Adrenal gland (tissue), 12 donors: ENCODE measurements around the gene LRRC4C. TPM values are rescaled to one million over a fixed set of nuclear protein-coding genes. Genes with fewer than 3 reads are reported as not detected.

Source experiments
- DNase-seq, 7 donors: peaks; one replicate each; pipeline ENCODE4 v3.0.0-alpha.2; 2019 to 2020
- H3K27ac ChIP-seq, 5 donors: fragments of 200-600 bp; sonication (generic) in 4 of 5; 1 replicate in 3 of 5; 2 replicates in 2 of 5; pipeline versions ENCODE4 v1.5.1 to v1.8.0; 2016 to 2020; ENCODE audit warnings: mild to moderate bottlenecking in 1 of 5
- H3K27me3 ChIP-seq: fragments of 200-600 bp; 2 replicates; pipeline ENCODE4 v1.8.0; 2021
- H3K36me3 ChIP-seq, 2 donors: fragments of 200-600 bp; replicated peaks in 1 of 2; 1 replicate in 1 of 2; 2 replicates in 1 of 2; pipeline versions ENCODE4 v1.5.1 to v1.8.0; 2018 to 2022
- H3K4me1 ChIP-seq, 2 donors: fragments of 200-600 bp; replicated peaks in 1 of 2; 1 replicate in 1 of 2; 2 replicates in 1 of 2; pipeline versions ENCODE4 v1.5.1 to v1.8.0; 2018 to 2021
- H3K4me3 ChIP-seq, 4 donors: fragments of 200-600 bp; sonication (generic) in 3 of 4; one replicate each; pipeline ENCODE4 v1.5.1; 2016 to 2018
- H3K9me3 ChIP-seq, 3 donors: fragments of 200-600 bp; sonication (generic) in 1 of 3; replicated peaks in 1 of 3; 1 replicate in 2 of 3; 2 replicates in 1 of 3; pipeline versions ENCODE4 v1.5.1 to v1.8.0; 2016 to 2021
- POLR2A ChIP-seq, 2 donors: fragments of 450-650 bp; IDR thresholded peaks; one replicate each; pipeline ENCODE4 v1.6.1; 2017; ENCODE audit warnings: antibody characterized with exemption in 2 of 2, mild to moderate bottlenecking in 2 of 2, moderate library complexity in 1 of 2
- WGBS, 4 donors: extraction: QIAGEN DNeasy Blood & Tissue Kit in 2 of 4; methylation state at CpG; one replicate each; pipeline versions ENCODE4 v1.1.5 to v1.1.7; 2013 to 2017; 5-methylcytosine and 5-hydroxymethylcytosine counted together
- intact Hi-C, 2 donors: fragments of 100-400 bp; cut with DNase I; formaldehyde crosslinking; loops; one replicate each; pipeline versions ENCODE4 v1.14.1 to v1.15.0; 2022 to 2023
- polyA plus RNA-seq, 3 donors: library from polyadenylated mRNA; stranded (reverse); fragments of 200-250 nt in 2 of 3; fragments of 350-450 nt in 1 of 3; fragmentation: Illumina TruSeq in 1 of 3; extraction: RNeasy Lipid Tissue Mini Kit (QIAGEN cat#74804) in 1 of 3; gene quantifications; one replicate each; pipeline ENCODE4 v1.2.3, GENCODE V29; 2013 to 2014
- total RNA-seq, 9 donors: library from RNA; depleted of rRNA in 4 of 9; stranded (reverse); fragments of >200 nt in 4 of 9; fragments of 120-200 nt in 1 of 9; fragmentation: NEBNext Ultra II Directional in 1 of 9; extraction: Animal tissue kit (Norgen Biotek cat#: 25700) in 1 of 9; gene quantifications; one replicate each; pipeline versions ENCODE4 v1.1.0 to v1.2.4, GENCODE V29; 2013 to 2023
- TF ChIP-seq, protein P1 (sequence below), 6 experiments: fragments of 450-650 bp in 4 of 6; fragments of 200-600 bp in 2 of 6; sonication (generic) in 1 of 6; IDR thresholded peaks; 1 replicate in 5 of 6; 2 replicates in 1 of 6; pipeline versions ENCODE4 v1.5.1 to v1.8.0; 2016 to 2021; ENCODE audit warnings: antibody characterized with exemption in 6 of 6, mild to moderate bottlenecking in 2 of 6, moderate library complexity in 1 of 6
- donor health status: healthy with polysubstance abuse.
- donor health status: Bipolar disorder and iron deficiency.
- donor health status: DM: yes; HTN: yes; CAD: no.
- donor health status: DM: no; HTN: no; CAD: no.
- donor health status: DM: no; HTN: no; CAD: no.
- donor health status: DM: yes; HTN: yes; CAD: no.

Gene LRRC4C
- total and polyA plus RNA-seq, 12 donors: 1.0 to 10.6 (median 5.5) TPM

DNA sequence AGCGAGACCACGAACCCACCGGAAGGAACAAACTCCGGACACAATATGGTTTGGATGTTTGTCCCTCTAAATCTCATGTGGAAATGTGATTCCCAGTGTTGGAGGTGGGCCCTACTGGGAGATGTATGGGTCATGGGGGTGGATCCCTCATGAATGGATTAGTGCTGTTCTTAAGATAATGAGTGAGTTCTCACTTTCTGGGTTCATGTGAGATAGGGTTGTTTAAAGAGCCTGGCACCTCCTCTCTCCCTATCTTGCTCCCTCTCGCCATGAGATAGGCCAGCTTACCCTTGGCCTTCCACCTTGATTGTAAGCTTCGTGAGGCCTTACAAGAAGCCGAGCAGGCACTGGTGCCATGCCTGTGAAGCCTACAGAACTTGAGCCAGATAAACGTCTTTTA lies 184.6 kb downstream of the LRRC4C start:
- 85 to 93% (median 90%) methylated on average over 8 of the region's 8 CpGs for WGBS, 4 donors
- intact Hi-C loops: no loop called here
- H3K27ac ChIP-seq: no peak overlapping the region

DNA sequence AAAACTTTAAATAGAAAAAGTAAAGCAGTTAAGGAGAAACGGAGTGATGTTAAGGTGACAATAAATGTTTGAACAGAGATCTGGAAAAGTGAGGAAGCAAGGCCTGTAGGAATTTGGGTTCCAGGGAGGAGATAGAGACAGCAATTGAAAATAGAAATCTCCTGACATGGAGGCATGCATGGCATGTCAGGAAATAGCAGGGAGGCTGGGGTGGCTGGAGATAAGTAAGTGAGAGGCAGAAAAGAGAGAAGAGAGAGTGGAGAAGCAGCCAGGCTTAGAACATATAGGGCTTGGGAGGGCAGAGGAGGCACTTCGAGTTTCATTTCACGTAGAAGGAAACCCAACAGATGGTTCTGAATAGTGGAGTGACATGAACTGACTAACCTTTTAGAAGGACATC lies 185.5 kb downstream of the LRRC4C start:
- intact Hi-C loops: no loop called here
- DNase-seq: no peak
- no peak for TF ChIP-seq POLR2A (IDR thresholded peaks at IDR 0.05)
- TF ChIP-seq, protein P1, sequence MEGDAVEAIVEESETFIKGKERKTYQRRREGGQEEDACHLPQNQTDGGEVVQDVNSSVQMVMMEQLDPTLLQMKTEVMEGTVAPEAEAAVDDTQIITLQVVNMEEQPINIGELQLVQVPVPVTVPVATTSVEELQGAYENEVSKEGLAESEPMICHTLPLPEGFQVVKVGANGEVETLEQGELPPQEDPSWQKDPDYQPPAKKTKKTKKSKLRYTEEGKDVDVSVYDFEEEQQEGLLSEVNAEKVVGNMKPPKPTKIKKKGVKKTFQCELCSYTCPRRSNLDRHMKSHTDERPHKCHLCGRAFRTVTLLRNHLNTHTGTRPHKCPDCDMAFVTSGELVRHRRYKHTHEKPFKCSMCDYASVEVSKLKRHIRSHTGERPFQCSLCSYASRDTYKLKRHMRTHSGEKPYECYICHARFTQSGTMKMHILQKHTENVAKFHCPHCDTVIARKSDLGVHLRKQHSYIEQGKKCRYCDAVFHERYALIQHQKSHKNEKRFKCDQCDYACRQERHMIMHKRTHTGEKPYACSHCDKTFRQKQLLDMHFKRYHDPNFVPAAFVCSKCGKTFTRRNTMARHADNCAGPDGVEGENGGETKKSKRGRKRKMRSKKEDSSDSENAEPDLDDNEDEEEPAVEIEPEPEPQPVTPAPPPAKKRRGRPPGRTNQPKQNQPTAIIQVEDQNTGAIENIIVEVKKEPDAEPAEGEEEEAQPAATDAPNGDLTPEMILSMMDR (IDR thresholded peaks at IDR 0.05): no peak
- H3K36me3 ChIP-seq: no peaks in the 10 kb centered on the region
- no peak overlapping the region for H3K27ac ChIP-seq
- H3K9me3 ChIP-seq: no peaks in the 10 kb centered on the region
- WGBS, 4 donors: 85 to 95% (median 92%) methylated on average over 3 of the region's 3 CpGs
- no peaks in the 10 kb centered on the region for H3K4me1 ChIP-seq
- no peaks in the 10 kb centered on the region for H3K27me3 ChIP-seq
- H3K4me3 ChIP-seq: no peak overlapping the region

More for the DNA sequence above, 184.6 kb downstream of the LRRC4C start:
- TF ChIP-seq, protein P1 (IDR thresholded peaks at IDR 0.05): no peak
- TF ChIP-seq POLR2A (IDR thresholded peaks at IDR 0.05): no peak
- no peaks in the 10 kb centered on the region for H3K36me3 ChIP-seq
- no peaks in the 10 kb centered on the region for H3K9me3 ChIP-seq
- DNase-seq: no peak
- no peaks in the 10 kb centered on the region for H3K4me1 ChIP-seq
- no peaks in the 10 kb centered on the region for H3K27me3 ChIP-seq
- H3K4me3 ChIP-seq: no peak overlapping the region

DNA sequence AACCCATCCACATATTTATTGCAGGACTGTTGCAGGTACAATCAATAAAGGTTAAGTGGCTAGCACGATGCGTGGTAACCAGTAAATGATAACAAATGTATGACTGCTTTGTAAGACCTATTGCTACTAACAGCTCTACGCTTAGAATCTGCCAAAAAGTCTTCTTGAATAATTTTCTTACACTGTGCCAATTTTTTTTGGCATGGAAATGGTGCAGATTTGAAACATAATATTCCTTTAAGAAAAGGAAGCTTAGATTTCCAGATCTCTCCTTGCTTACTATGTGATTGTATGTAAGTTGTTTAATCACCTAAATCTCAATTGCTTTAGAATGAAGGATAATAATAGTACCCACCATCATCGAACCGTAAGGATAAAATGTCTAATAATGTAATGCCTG lies 192.0 kb downstream of the LRRC4C start:
- H3K4me1 ChIP-seq: no peaks in the 10 kb centered on the region
- TF ChIP-seq POLR2A (IDR thresholded peaks at IDR 0.05): no peak
- TF ChIP-seq, protein P1 (IDR thresholded peaks at IDR 0.05): no peak
- H3K4me3 ChIP-seq: no peak overlapping the region
- H3K27ac ChIP-seq: no peak overlapping the region
- intact Hi-C loops: no loop called here
- no peak for DNase-seq
- no peaks in the 10 kb centered on the region for H3K36me3 ChIP-seq
- no peaks in the 10 kb centered on the region for H3K9me3 ChIP-seq
- H3K27me3 ChIP-seq: no peaks in the 10 kb centered on the region
- 77 to 78% (median 78%) methylated on average over 5 of the region's 5 CpGs for WGBS, 4 donors

DNA sequence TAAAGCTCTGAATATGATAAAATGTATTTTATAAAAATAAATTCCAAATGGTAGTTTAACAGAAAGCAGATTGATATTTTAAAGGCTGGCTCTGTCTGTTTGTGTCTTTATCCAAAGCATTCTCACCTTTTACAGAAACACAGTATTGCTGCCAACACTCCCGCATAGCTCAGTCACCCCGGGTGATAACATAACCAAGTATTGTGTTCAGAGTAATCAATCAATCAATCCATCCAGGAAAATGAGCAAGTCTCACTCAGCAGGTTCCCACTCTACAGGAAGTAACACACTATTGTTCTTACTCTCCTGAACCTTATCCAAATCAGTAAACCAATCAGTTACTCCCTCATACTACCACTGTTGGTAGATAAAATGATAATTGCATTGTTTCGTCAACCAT lies 203.4 kb downstream of the LRRC4C start:
- WGBS, 4 donors: 71 to 83% (median 74%) methylated on average over 3 of the region's 3 CpGs
- no peak for TF ChIP-seq POLR2A (IDR thresholded peaks at IDR 0.05)
- TF ChIP-seq, protein P1 (IDR thresholded peaks at IDR 0.05): no peak
- Histone ChIP-seq H3K4me3 (no peak overlapping the region), H3K4me1 (no peaks in the 10 kb centered on the region), H3K27me3 (no peaks in the 10 kb centered on the region), H3K36me3 (no peaks in the 10 kb centered on the region), H3K27ac (no peak overlapping the region), H3K9me3 (no peaks in the 10 kb centered on the region)
- DNase-seq: no peak
- intact Hi-C loops: no loop called here
